HepG2 (cell line): ENCODE data around the gene WDR62. TPM values are rescaled to one million over a fixed set of nuclear protein-coding genes. Genes with fewer than 3 reads are reported as not detected.

ENCODE experiments used
- ATAC-seq: fragments of 200-7000 bp; cut with Tn5 transposase; 3 replicates; pipeline ENCODE4 v1.9.1; 2020; ENCODE audit warnings: mild to moderate bottlenecking, moderate library complexity
- BruUV-seq: library from RNA; stranded (reverse); fragments of 400-500 nt; replicated peaks from 2 replicates; lab custom pipeline; 2021; lab: Mats Ljungman, UMichigan
- CTCF ChIA-PET: fragments of 300-600 bp; formaldehyde crosslinking; extraction: SDS; loops from one replicate; lab custom pipeline; 2021; ENCODE audit warnings: low total read pairs, inconsistent platforms, low intra/inter-chr PET ratio; lab: Yijun Ruan, JAX
- POLR2A ChIA-PET: fragments of 350-600 bp; sonication (Branson Sonifier 250); formaldehyde crosslinking; loops from one replicate; lab custom pipeline; 2020; ENCODE audit warnings: antibody characterized with exemption, inconsistent platforms; lab: Yijun Ruan, JAX
- DNase-seq: peaks from one replicate; pipeline ENCODE4 v3.0.0-alpha.2; 2015; ENCODE audit warnings: low spot score
- FAIRE-seq: peaks from 3 replicates; lab custom pipeline; 2011; peaks lifted over from hg19 to GRCh38; lab: Jason Lieb, UNC
- H2AFZ ChIP-seq: one replicate; pipeline ENCODE4 v1.6.1; 2011; ENCODE audit warnings: low read length, inconsistent platforms
- H3K27ac ChIP-seq: fragments of 300-600 bp; 3 replicates; pipeline ENCODE4 v1.8.0; 2011; ENCODE audit warnings: mixed run types, mild to moderate bottlenecking, mixed read lengths, low read length, inconsistent platforms; ENCODE audit not compliant: insufficient read depth; ENCODE audit errors: extremely low read length
- H3K27me3 ChIP-seq, 2 experiments: fragments of 200-600 bp in 1 of 2; 2 replicates in 1 of 2; 3 replicates in 1 of 2; pipeline versions ENCODE4 v1.6.0 to v1.8.0; 2011; ENCODE audit warnings: low read length in 2 of 2, mild to moderate bottlenecking in 2 of 2, moderate library complexity in 2 of 2, inconsistent platforms in 1 of 2; ENCODE audit not compliant: insufficient read depth in 2 of 2, control insufficient read depth in 1 of 2
- H3K36me3 ChIP-seq, 2 experiments: fragments of 200-600 bp in 1 of 2; replicated peaks in 1 of 2; 2 replicates in 1 of 2; 3 replicates in 1 of 2; pipeline versions ENCODE4 v1.5.1 to v1.8.0; 2011; ENCODE audit warnings: low read length in 2 of 2, inconsistent platforms in 1 of 2; ENCODE audit not compliant: insufficient read depth in 2 of 2, control insufficient read depth in 1 of 2
- H3K4me1 ChIP-seq: 2 replicates; pipeline ENCODE4 v1.5.1; 2012; ENCODE audit warnings: low read length, inconsistent platforms; ENCODE audit not compliant: insufficient read depth
- H3K4me2 ChIP-seq: 2 replicates; pipeline ENCODE4 v1.6.0; 2011; ENCODE audit warnings: low read depth, low read length, inconsistent platforms
- H3K4me3 ChIP-seq, 3 experiments: fragments of 200-600 bp in 1 of 3; sonication (generic), shearing (Covaris generic) in 1 of 3; replicated peaks in 1 of 3; 2 replicates each; pipeline ENCODE4 v1.5.1; 2011 to 2016; ENCODE audit warnings: low read length in 3 of 3, inconsistent platforms in 2 of 3, low read depth in 2 of 3, mild to moderate bottlenecking in 2 of 3, control low read depth in 1 of 3, mixed read lengths in 1 of 3; ENCODE audit not compliant: insufficient read depth in 1 of 3
- H3K79me2 ChIP-seq: one replicate; pipeline ENCODE4 v1.6.1; 2011; ENCODE audit warnings: low read length, inconsistent platforms; ENCODE audit not compliant: insufficient read depth
- H3K9ac ChIP-seq: 2 replicates; pipeline ENCODE4 v1.6.0; 2011; ENCODE audit warnings: mild to moderate bottlenecking, low read depth, low read length, inconsistent platforms; ENCODE audit not compliant: insufficient read depth
- H3K9me3 ChIP-seq: 2 replicates; pipeline ENCODE4 v1.5.1; 2012; ENCODE audit warnings: mild to moderate bottlenecking, low read length
- H4K20me1 ChIP-seq: 2 replicates; pipeline ENCODE4 v1.6.0; 2011; ENCODE audit warnings: inconsistent platforms, mild to moderate bottlenecking, low read length, moderate library complexity; ENCODE audit not compliant: insufficient read depth
- KDM6A ChIP-seq: IDR thresholded peaks from 2 replicates; pipeline ENCODE4 v1.6.1; 2016; ENCODE audit warnings: low read depth
- KMT2B ChIP-seq: IDR thresholded peaks from 2 replicates; pipeline ENCODE4 v1.6.1; 2016; ENCODE audit warnings: missing genetic modification reagents, missing compliant biosample characterization
- MAFK ChIP-seq, 2 experiments: IDR thresholded peaks in 1 of 2; conservative IDR thresholded peaks in 1 of 2; 2 replicates each; pipeline ENCODE4 v1.6.1; 2011; ENCODE audit warnings: improper control_type of control experiment in 2 of 2, low read length in 2 of 2
- SP2 ChIP-seq: sonication (generic); formaldehyde crosslinking; IDR thresholded peaks from 2 replicates; pipeline ENCODE4 v1.5.1; 2020; ENCODE audit warnings: mild to moderate bottlenecking, missing genetic modification reagents
- TRIM22 ChIP-seq: fragments of 450-650 bp; IDR thresholded peaks from 2 replicates; pipeline ENCODE4 v1.6.1; 2017
- ZMYM4 ChIP-seq: sonication (generic); formaldehyde crosslinking; IDR thresholded peaks from 2 replicates; pipeline ENCODE4 v1.8.1; 2023; ENCODE audit warnings: mild to moderate bottlenecking, missing genetic modification reagents
- ZNF17 ChIP-seq: sonication (generic); formaldehyde crosslinking; IDR thresholded peaks from 2 replicates; pipeline ENCODE4 v1.5.0; 2020; ENCODE audit warnings: mild to moderate bottlenecking, missing genetic modification reagents
- ZNF589 ChIP-seq: sonication (generic); formaldehyde crosslinking; conservative IDR thresholded peaks from 2 replicates; pipeline ENCODE4 v1.8.0; 2022; ENCODE audit warnings: mild to moderate bottlenecking, moderate library complexity, missing genetic modification reagents
- WGBS: methylation state at CpG from one replicate; pipeline ENCODE4 v1.1.6; 2017; ENCODE audit warnings: low lambda C conversion rate; 5-methylcytosine and 5-hydroxymethylcytosine counted together
- in situ Hi-C: cut with HindIII; loops from 2 replicates; pipeline ENCODE4 v1.10.0; 2017; ENCODE audit warnings: low pct_unique_long_range_greater_than_20kb; ENCODE audit not compliant: extremely low pct_ligation_motif_present
- intact Hi-C: fragments of 100-400 bp; cut with micrococcal nuclease; formaldehyde crosslinking; loops from one replicate; pipeline ENCODE4 v1.10.0; 2022; ENCODE audit not compliant: unreplicated experiment
- polyA plus RNA-seq, 8 experiments: library from polyadenylated mRNA; depleted of rRNA in 3 of 8; stranded (reverse) in 7 of 8; unstranded in 1 of 8; fragments of >200 nt; fragmentation: Illumina TruSeq in 4 of 8; extraction: Trizol in 4 of 8; gene quantifications; 2 replicates each; pipeline versions ENCODE4 v1.2.1 to v1.2.3, GENCODE V29; 2011 to 2016; ENCODE audit warnings: low read depth in 4 of 8, missing spikeins in 1 of 8, mixed read lengths in 1 of 8; ENCODE audit not compliant: insufficient read depth in 1 of 8
- total RNA-seq, 5 experiments: library from RNA; depleted of rRNA; stranded (reverse); fragments of >200 nt; fragmentation: Illumina TruSeq; extraction: Trizol; gene quantifications; 2 replicates each; pipeline ENCODE4 v1.2.3, GENCODE V29; 2016; ENCODE audit warnings: low read depth in 1 of 5
- TF ChIP-seq, protein P1 (sequence below): sonication (generic); formaldehyde crosslinking; IDR thresholded peaks from 2 replicates; pipeline ENCODE4 v1.4.0; 2020; ENCODE audit warnings: missing genetic modification reagents, borderline replicate concordance
- TF ChIP-seq, protein P2 (sequence below): IDR thresholded peaks from 2 replicates; pipeline ENCODE4 v1.6.1; 2012; ENCODE audit warnings: inconsistent platforms

Gene WDR62
- total and polyA plus RNA-seq, 2 of the 13 experiments (the other 11 are each of a cell fraction or from before 2014, with no cell fraction given) = 5.8 to 12.5 TPM

- H3K9ac ChIP-seq = no peak overlapping the region
- no peaks in the 10 kb centered on the region for H3K9me3 ChIP-seq
- no peak overlapping the region for H3K4me3 ChIP-seq
- intact Hi-C loops = no loop called here
- DNase-seq = no peak
- no peak overlapping the region for H3K4me2 ChIP-seq
- no TSS peak for BruUV-seq
- ChIA-PET CTCF (no interaction called here), POLR2A (no interaction called here)
- TF ChIP-seq TRIM22 = no peak
- TF ChIP-seq ZNF17 = no peak
- no peak for TF ChIP-seq ZNF589 (CRISPR knock-in tag)
- no peak for TF ChIP-seq KDM6A (CRISPR knock-in tag)
- TF ChIP-seq, protein P1, sequence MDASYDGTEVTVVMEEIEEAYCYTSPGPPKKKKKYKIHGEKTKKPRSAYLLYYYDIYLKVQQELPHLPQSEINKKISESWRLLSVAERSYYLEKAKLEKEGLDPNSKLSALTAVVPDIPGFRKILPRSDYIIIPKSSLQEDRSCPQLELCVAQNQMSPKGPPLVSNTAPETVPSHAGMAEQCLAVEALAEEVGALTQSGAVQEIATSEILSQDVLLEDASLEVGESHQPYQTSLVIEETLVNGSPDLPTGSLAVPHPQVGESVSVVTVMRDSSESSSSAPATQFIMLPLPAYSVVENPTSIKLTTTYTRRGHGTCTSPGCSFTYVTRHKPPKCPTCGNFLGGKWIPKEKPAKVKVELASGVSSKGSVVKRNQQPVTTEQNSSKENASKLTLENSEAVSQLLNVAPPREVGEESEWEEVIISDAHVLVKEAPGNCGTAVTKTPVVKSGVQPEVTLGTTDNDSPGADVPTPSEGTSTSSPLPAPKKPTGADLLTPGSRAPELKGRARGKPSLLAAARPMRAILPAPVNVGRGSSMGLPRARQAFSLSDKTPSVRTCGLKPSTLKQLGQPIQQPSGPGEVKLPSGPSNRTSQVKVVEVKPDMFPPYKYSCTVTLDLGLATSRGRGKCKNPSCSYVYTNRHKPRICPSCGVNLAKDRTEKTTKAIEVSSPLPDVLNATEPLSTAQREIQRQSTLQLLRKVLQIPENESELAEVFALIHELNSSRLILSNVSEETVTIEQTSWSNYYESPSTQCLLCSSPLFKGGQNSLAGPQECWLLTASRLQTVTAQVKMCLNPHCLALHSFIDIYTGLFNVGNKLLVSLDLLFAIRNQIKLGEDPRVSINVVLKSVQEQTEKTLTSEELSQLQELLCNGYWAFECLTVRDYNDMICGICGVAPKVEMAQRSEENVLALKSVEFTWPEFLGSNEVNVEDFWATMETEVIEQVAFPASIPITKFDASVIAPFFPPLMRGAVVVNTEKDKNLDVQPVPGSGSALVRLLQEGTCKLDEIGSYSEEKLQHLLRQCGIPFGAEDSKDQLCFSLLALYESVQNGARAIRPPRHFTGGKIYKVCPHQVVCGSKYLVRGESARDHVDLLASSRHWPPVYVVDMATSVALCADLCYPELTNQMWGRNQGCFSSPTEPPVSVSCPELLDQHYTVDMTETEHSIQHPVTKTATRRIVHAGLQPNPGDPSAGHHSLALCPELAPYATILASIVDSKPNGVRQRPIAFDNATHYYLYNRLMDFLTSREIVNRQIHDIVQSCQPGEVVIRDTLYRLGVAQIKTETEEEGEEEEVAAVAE (CRISPR knock-in tag) = no peak
- TF ChIP-seq, protein P2, sequence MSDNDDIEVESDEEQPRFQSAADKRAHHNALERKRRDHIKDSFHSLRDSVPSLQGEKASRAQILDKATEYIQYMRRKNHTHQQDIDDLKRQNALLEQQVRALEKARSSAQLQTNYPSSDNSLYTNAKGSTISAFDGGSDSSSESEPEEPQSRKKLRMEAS = no peak
- TF ChIP-seq MAFK (conservative IDR thresholded peaks at IDR 0.05 in 1 of 2, IDR thresholded peaks at IDR 0.05 in 1 of 2; ENCODE audit: low read length in 2 of 2) = no peak
- no peak for TF ChIP-seq ZMYM4 (CRISPR knock-in tag)
- no peak for TF ChIP-seq SP2
- no peak for TF ChIP-seq KMT2B
- no peak overlapping the region for H2AFZ ChIP-seq
- peaks cover 7% of the 10 kb centered on the region; the same call in 1 of the 2 replicates for H3K4me1 ChIP-seq
- in situ Hi-C loops = no loop called here
- no peak overlapping the region for H3K27ac ChIP-seq
- peaks cover 6 to 13% of the 10 kb centered on the region in 2 experiments; a peak in 4 of 5 replicates for H3K36me3 ChIP-seq
- no peaks in the 10 kb centered on the region for H3K79me2 ChIP-seq
- no peak for ATAC-seq
- 96% methylated on average over 5 of the region's 5 CpGs for WGBS
- no peaks in the 10 kb centered on the region for H4K20me1 ChIP-seq
- H3K27me3 ChIP-seq = no peaks in the 10 kb centered on the region
- FAIRE-seq = no peak
Observed at GRCh38 chr19:36023432-36023831, 31.3 kb upstream of the WDR62 start.
